ENCODE data around the gene ALDH1A2.

The ALDH1A2 gene

DNA sequence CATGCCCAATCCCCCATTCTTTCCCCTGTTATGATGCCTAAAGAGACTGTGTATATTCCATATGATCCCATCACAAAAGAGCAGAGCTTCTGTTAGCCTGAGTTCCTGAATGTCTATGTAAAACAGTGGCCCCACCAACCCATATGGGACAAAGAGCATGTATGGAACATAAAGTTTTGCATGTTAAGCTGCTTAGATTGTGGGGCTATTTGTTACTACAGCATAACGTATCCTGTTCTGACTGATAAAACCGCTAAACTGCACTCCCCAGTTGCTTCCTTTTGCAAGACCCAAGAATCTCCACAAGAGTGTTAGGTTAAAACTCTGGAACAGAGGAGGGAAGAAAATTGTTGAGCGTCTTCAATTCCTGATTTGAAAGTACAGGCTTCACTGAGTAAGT lies 154.8 kb downstream of the ALDH1A2 start:
- DNase-seq (ENCODE audit: low spot score), result no peak
- in situ Hi-C loops (cut with MboI; ENCODE audit: low sequenced_read_pairs, unreplicated experiment), result no loop called here
- TF ChIP-seq CTCF (IDR thresholded peaks at IDR 0.05; ENCODE audit: borderline replicate concordance, control extremely low read depth, extremely low read depth, insufficient read depth, missing control alignments), result no peak

DNA sequence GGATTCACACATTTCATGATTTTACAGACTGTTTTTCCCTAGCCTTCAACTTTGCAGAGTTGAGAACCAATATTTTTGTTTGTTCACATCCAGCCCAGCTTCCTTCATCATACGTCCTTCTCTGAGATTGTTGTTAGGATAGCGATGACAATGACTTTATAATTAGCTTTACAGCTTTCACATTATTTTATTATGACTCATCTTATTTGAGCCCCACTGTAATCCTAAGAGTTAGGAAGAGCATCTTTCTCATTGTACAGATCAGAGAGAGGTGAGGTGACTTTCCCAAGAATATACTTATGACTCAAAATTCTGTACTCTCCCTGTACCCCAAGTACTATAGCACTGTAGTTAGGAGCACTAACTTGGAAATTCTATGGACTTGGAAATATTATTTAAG lies 156.1 kb downstream of the ALDH1A2 start:
- TF ChIP-seq CTCF (IDR thresholded peaks at IDR 0.05; ENCODE audit: borderline replicate concordance, control extremely low read depth, extremely low read depth, insufficient read depth, missing control alignments), result no peak
- no peak for DNase-seq (ENCODE audit: low spot score)
- in situ Hi-C loops (cut with MboI; ENCODE audit: low sequenced_read_pairs, unreplicated experiment), result no loop called here

- in situ Hi-C loops (cut with MboI; ENCODE audit: low sequenced_read_pairs, unreplicated experiment), result no loop called here
- TF ChIP-seq CTCF (IDR thresholded peaks at IDR 0.05; ENCODE audit: borderline replicate concordance, control extremely low read depth, extremely low read depth, insufficient read depth, missing control alignments), result no peak
Measured at GRCh38 chr15:57903626-57904025, 161.9 kb downstream of the ALDH1A2 start.

More at GRCh38 chr15:57903626-57904025, 161.9 kb downstream of the ALDH1A2 start:
- DNase-seq (ENCODE audit: low spot score), result no peak

All from GM13976 (cell line).